CD4-positive, alpha-beta T cell (primary cell): ENCODE results near the gene MYH6. TPM values are rescaled to one million over a fixed set of nuclear protein-coding genes. Genes with fewer than 3 reads are reported as not detected.

Experiments used
- ATAC-seq: fragments of 200-7000 bp; cut with Tn5 transposase; one replicate; pipeline ENCODE4 v1.10.0; 2022; ENCODE audit warnings: mild to moderate bottlenecking; ENCODE audit not compliant: poor library complexity
- CTCF ChIA-PET: fragments of 350-600 bp; sonication (Branson Sonifier 250); formaldehyde crosslinking; loops from one replicate; lab custom pipeline; 2021; ENCODE audit warnings: antibody characterized with exemption, inconsistent platforms; lab: Charles Lee
- POLR2A ChIA-PET: fragments of 350-600 bp; sonication (Branson Sonifier 250); formaldehyde crosslinking; loops from one replicate; lab custom pipeline; 2021; ENCODE audit warnings: antibody characterized with exemption, inconsistent platforms; lab: Charles Lee
- DNase-seq, 14 experiments: peaks; one replicate each; pipeline ENCODE4 v3.0.0-alpha.2; 2013 to 2020; ENCODE audit warnings: mixed read lengths in 2 of 14
- H3K27ac ChIP-seq, 2 donors: one replicate each; pipeline versions ENCODE4 v1.5.1 to v1.7.0; 2013; ENCODE audit warnings: low read length in 2 of 2, low read depth in 1 of 2, mild to moderate bottlenecking in 1 of 2
- H3K27me3 ChIP-seq, 2 experiments: 1 replicate in 1 of 2; 2 replicates in 1 of 2; pipeline versions ENCODE4 v1.6.1 to v1.7.0; 2013; ENCODE audit warnings: low read length in 2 of 2, control low read depth in 1 of 2, mild to moderate bottlenecking in 1 of 2, moderate library complexity in 1 of 2; ENCODE audit not compliant: insufficient read depth in 2 of 2, control insufficient read depth in 1 of 2
- H3K36me3 ChIP-seq: one replicate; pipeline ENCODE4 v1.6.1; 2013; ENCODE audit warnings: low read length, control low read depth; ENCODE audit not compliant: insufficient read depth
- H3K4me1 ChIP-seq: one replicate; pipeline ENCODE4 v1.6.1; 2013; ENCODE audit warnings: low read length, control low read depth; ENCODE audit not compliant: insufficient read depth
- H3K4me3 ChIP-seq: one replicate; pipeline ENCODE4 v1.5.1; 2013; ENCODE audit warnings: mild to moderate bottlenecking, low read length, moderate library complexity
- H3K9me3 ChIP-seq, 2 experiments: 1 replicate in 1 of 2; 2 replicates in 1 of 2; pipeline versions ENCODE4 v1.6.1 to v1.7.0; 2013; ENCODE audit warnings: low read length in 2 of 2, mild to moderate bottlenecking in 2 of 2, control low read depth in 1 of 2, moderate library complexity in 1 of 2; ENCODE audit not compliant: control insufficient read depth in 1 of 2, insufficient read depth in 1 of 2
- H3K27ac Mint-ChIP-seq: one replicate; pipeline ENCODE4 v1.8.0; 2020; ENCODE audit warnings: mixed read lengths
- H3K27me3 Mint-ChIP-seq: one replicate; pipeline ENCODE4 v1.8.0; 2021; ENCODE audit warnings: mixed read lengths
- H3K36me3 Mint-ChIP-seq: one replicate; pipeline ENCODE4 v1.8.0; 2021; ENCODE audit warnings: low read depth, mixed read lengths
- H3K4me1 Mint-ChIP-seq: one replicate; pipeline ENCODE4 v1.8.0; 2021; ENCODE audit warnings: low read depth, mixed read lengths
- H3K4me3 Mint-ChIP-seq: one replicate; pipeline ENCODE4 v1.8.0; 2020; ENCODE audit warnings: mild to moderate bottlenecking, mixed read lengths
- H3K9me3 Mint-ChIP-seq: one replicate; pipeline ENCODE4 v1.8.0; 2020; ENCODE audit warnings: mixed read lengths
- intact Hi-C, 2 experiments: fragments of 100-400 bp; cut with DNase I in 1 of 2; cut with micrococcal nuclease in 1 of 2; formaldehyde crosslinking; loops; one replicate each; pipeline versions ENCODE4 v1.15.1 to v1.9.0; 2023 to 2025; cut with DNase I, micrococcal nuclease
- total RNA-seq, 174 experiments: library from RNA in 2 of 174; stranded (reverse) in 2 of 174; gene quantifications; one replicate each; pipeline ENCODE4 v1.2.3 and lab custom pipeline; 2021 to 2026
- TF ChIP-seq, protein P1 (sequence below): fragments of 200-600 bp; IDR thresholded peaks from one replicate; pipeline ENCODE4 v1.8.0; 2022; ENCODE audit warnings: antibody characterized with exemption, mild to moderate bottlenecking

The MYH6 gene
- total RNA-seq, 2 experiments from 2014 or later, result not detected

GRCh38 chr14:23432946-23433345 is 24.9 kb upstream of the MYH6 start:
- POLR2A ChIA-PET, result no interaction called here
- no peak for DNase-seq
- H3K27ac ChIP-seq, result no peak overlapping the region
- peaks cover 0 to 3% of the 10 kb centered on the region in 2 experiments for H3K27me3 ChIP-seq
- peaks cover 19% of the 10 kb centered on the region for H3K27me3 Mint-ChIP-seq
- H3K9me3 Mint-ChIP-seq, result no peaks in the 10 kb centered on the region
- no peaks in the 10 kb centered on the region for H3K9me3 ChIP-seq
- no peak overlapping the region for H3K4me3 Mint-ChIP-seq
- CTCF ChIA-PET, result no interaction called here
- intact Hi-C loops, result no loop called here
- TF ChIP-seq, protein P1, sequence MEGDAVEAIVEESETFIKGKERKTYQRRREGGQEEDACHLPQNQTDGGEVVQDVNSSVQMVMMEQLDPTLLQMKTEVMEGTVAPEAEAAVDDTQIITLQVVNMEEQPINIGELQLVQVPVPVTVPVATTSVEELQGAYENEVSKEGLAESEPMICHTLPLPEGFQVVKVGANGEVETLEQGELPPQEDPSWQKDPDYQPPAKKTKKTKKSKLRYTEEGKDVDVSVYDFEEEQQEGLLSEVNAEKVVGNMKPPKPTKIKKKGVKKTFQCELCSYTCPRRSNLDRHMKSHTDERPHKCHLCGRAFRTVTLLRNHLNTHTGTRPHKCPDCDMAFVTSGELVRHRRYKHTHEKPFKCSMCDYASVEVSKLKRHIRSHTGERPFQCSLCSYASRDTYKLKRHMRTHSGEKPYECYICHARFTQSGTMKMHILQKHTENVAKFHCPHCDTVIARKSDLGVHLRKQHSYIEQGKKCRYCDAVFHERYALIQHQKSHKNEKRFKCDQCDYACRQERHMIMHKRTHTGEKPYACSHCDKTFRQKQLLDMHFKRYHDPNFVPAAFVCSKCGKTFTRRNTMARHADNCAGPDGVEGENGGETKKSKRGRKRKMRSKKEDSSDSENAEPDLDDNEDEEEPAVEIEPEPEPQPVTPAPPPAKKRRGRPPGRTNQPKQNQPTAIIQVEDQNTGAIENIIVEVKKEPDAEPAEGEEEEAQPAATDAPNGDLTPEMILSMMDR, result no peak
- H3K4me3 ChIP-seq, result no peak overlapping the region
- ATAC-seq, result no peak
- H3K4me1 Mint-ChIP-seq, result peaks cover 3% of the 10 kb centered on the region
- H3K36me3 ChIP-seq, result no peaks in the 10 kb centered on the region
- no peaks in the 10 kb centered on the region for H3K4me1 ChIP-seq
- no peak overlapping the region for H3K27ac Mint-ChIP-seq
- no peaks in the 10 kb centered on the region for H3K36me3 Mint-ChIP-seq

DNA sequence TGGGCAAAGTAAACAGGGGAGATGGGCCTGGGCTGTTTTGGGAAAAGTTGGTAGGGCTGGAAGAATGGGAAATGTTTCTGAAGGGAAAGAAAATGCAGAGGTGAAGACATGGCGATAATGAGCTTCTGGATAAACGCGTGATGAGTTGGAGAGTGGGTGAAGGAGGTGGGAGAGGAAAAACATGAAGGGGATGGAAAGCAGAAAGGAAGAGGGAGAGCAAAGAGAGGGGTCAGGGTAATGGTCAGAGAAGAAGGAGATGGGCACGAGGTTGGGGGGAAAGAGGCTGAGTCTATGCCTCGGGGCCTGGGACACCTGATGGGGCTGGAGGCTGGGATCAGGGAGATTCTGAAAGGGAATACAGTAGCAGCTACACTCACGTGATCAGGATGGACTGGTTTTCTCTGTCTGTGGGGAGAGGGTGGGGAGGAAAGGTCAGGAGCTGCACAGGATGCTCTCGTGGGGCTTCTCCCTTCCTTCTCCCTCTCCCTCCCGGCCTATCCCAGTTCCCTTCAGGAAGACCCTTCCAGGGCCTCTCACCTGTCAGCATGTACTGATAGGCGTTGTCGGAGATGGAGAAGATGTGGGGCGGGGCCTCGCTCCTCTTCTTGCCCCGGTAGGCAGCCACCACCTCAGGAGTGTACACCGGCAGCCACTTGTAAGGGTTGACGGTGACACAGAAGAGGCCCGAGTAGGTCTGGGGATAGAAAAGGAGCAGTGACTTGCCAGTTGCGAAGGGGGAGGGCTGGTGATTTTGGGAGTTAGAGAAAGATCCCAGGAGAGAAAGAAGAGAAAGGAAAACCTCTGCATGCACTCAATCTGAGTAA is 24.2 kb upstream of the MYH6 start:
- H3K27me3 ChIP-seq, result peaks cover 0 to 3% of the 10 kb centered on the region in 2 experiments
- H3K36me3 ChIP-seq, result no peaks in the 10 kb centered on the region
- no peak for ATAC-seq
- intact Hi-C loops, result no loop called here
- POLR2A ChIA-PET, result no interaction called here
- no peak overlapping the region for H3K27ac ChIP-seq
- no peaks in the 10 kb centered on the region for H3K36me3 Mint-ChIP-seq
- TF ChIP-seq, protein P1, result no peak
- CTCF ChIA-PET, result no interaction called here
- H3K27me3 Mint-ChIP-seq, result peaks cover 23% of the 10 kb centered on the region
- no peaks in the 10 kb centered on the region for H3K9me3 ChIP-seq
- H3K4me1 Mint-ChIP-seq, result no peaks in the 10 kb centered on the region
- DNase-seq, result peak in 1 of 14 experiments; percentile 11
- no peaks in the 10 kb centered on the region for H3K4me1 ChIP-seq
- no peaks in the 10 kb centered on the region for H3K9me3 Mint-ChIP-seq
- H3K27ac Mint-ChIP-seq, result no peak overlapping the region
- H3K4me3 ChIP-seq, result no peak overlapping the region
- H3K4me3 Mint-ChIP-seq, result no peak overlapping the region

DNA sequence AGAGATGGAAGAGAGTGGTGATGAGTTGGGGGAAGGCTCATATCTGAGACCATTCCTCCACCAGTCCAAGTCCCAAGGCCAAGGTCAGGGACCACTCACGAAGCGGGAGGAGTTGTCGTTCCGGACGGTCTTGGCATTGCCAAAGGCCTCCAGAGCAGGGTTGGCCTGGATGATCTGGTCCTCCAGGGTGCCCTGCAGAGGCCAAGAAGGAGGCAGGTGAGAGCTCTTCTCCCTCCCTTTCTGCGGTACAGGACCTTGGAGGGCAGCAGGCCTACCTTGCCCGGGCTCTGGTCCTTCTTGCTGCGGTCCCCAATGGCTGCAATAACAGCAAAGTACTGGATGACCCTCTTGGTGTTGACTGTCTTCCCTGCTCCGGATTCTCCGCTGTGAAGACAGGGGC is 23.4 kb upstream of the MYH6 start:
- peak in 1 of 14 experiments; percentile 26 for DNase-seq
- ChIA-PET POLR2A (no interaction called here), CTCF (no interaction called here)
- H3K27ac Mint-ChIP-seq, result no peak overlapping the region
- Histone ChIP-seq H3K4me3 (no peak overlapping the region), H3K36me3 (no peaks in the 10 kb centered on the region), H3K4me1 (no peaks in the 10 kb centered on the region), H3K27ac (no peak overlapping the region), H3K27me3 (peaks cover 0 to 3% of the 10 kb centered on the region in 2 experiments), H3K9me3 (no peaks in the 10 kb centered on the region)
- TF ChIP-seq, protein P1, result no peak
- no peaks in the 10 kb centered on the region for H3K36me3 Mint-ChIP-seq
- no peak overlapping the region for H3K4me3 Mint-ChIP-seq
- intact Hi-C loops, result no loop called here
- no peaks in the 10 kb centered on the region for H3K9me3 Mint-ChIP-seq
- no peak for ATAC-seq
- H3K27me3 Mint-ChIP-seq, result peaks cover 23% of the 10 kb centered on the region
- H3K4me1 Mint-ChIP-seq, result no peaks in the 10 kb centered on the region
